Measurements from ENCODE around the gene DNAJC24. TPM values are rescaled to one million over a fixed set of nuclear protein-coding genes. Genes with fewer than 3 reads are reported as not detected.

The DNAJC24 gene
- polyA plus RNA-seq, 1 donor from 2014 or later = 47.3 TPM

DNA sequence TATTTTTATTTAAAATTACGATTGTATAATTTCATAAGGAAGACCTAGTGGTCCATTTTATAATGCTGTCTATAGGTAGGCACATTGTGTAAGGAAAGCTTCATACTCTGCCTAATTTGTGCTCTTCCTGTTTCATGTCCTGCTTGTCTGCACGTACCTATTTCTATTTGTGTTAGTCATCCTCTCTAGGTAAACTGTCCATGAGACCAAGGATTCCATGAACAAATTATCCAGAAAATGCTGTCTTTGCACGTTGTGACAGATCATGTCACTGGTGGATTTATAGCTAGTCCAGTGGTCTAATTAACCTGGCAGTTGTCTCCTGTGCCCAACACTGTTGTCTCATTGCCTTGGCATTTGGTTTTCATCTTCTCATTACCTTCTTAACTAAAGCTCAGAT, 44.7 kb downstream of the DNAJC24 start:
- Histone ChIP-seq H4K20me1 (ENCODE audit: insufficient read depth) (no peaks in the 10 kb centered on the region), H3K27me3 (ENCODE audit: insufficient read depth, low read depth, low read length) (no peaks in the 10 kb centered on the region), H3K4me2 (ENCODE audit: low read length) (no peak overlapping the region), H3K9ac (ENCODE audit: low read length) (no peak overlapping the region), H3K9me3 (ENCODE audit: low read length) (no peaks in the 10 kb centered on the region), H3F3A (ENCODE audit: insufficient read depth, low read length, poor library complexity, severe bottlenecking) (no peaks in the 10 kb centered on the region), H3K36me3 (ENCODE audit: insufficient read depth, low read length) (no peaks in the 10 kb centered on the region), H3K9me2 (ENCODE audit: insufficient read depth, low read length) (no peaks in the 10 kb centered on the region), H3K27ac (ENCODE audit: low read length) (no peak overlapping the region), H2AFZ (ENCODE audit: low read depth, low read length) (no peak overlapping the region), H3K4me3 (ENCODE audit: low read length) (no peak overlapping the region), H3K79me2 (replicated peaks; ENCODE audit: insufficient read depth, low read length) (no peaks in the 10 kb centered on the region)
- TF ChIP-seq RAD21 (conservative IDR thresholded peaks at IDR 0.05) = no peak
- TF ChIP-seq EZH2 (IDR thresholded peaks at IDR 0.05; ENCODE audit: borderline replicate concordance, insufficient read depth, low read length, poor library complexity, severe bottlenecking) = no peak
- TF ChIP-seq MXI1 (conservative IDR thresholded peaks at IDR 0.05; ENCODE audit: poor library complexity, severe bottlenecking) = no peak
- no peak for TF ChIP-seq TAF1 (IDR thresholded peaks at IDR 0.05; ENCODE audit: low read depth)
- no peak for TF ChIP-seq POLR2AphosphoS5 (IDR thresholded peaks at IDR 0.05)
- TF ChIP-seq SMC3 (conservative IDR thresholded peaks at IDR 0.05; ENCODE audit: poor library complexity) = no peak
- TF ChIP-seq, protein P1, sequence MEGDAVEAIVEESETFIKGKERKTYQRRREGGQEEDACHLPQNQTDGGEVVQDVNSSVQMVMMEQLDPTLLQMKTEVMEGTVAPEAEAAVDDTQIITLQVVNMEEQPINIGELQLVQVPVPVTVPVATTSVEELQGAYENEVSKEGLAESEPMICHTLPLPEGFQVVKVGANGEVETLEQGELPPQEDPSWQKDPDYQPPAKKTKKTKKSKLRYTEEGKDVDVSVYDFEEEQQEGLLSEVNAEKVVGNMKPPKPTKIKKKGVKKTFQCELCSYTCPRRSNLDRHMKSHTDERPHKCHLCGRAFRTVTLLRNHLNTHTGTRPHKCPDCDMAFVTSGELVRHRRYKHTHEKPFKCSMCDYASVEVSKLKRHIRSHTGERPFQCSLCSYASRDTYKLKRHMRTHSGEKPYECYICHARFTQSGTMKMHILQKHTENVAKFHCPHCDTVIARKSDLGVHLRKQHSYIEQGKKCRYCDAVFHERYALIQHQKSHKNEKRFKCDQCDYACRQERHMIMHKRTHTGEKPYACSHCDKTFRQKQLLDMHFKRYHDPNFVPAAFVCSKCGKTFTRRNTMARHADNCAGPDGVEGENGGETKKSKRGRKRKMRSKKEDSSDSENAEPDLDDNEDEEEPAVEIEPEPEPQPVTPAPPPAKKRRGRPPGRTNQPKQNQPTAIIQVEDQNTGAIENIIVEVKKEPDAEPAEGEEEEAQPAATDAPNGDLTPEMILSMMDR (IDR thresholded peaks at IDR 0.05; ENCODE audit: poor library complexity, severe bottlenecking) = no peak
- TF ChIP-seq, protein P2, sequence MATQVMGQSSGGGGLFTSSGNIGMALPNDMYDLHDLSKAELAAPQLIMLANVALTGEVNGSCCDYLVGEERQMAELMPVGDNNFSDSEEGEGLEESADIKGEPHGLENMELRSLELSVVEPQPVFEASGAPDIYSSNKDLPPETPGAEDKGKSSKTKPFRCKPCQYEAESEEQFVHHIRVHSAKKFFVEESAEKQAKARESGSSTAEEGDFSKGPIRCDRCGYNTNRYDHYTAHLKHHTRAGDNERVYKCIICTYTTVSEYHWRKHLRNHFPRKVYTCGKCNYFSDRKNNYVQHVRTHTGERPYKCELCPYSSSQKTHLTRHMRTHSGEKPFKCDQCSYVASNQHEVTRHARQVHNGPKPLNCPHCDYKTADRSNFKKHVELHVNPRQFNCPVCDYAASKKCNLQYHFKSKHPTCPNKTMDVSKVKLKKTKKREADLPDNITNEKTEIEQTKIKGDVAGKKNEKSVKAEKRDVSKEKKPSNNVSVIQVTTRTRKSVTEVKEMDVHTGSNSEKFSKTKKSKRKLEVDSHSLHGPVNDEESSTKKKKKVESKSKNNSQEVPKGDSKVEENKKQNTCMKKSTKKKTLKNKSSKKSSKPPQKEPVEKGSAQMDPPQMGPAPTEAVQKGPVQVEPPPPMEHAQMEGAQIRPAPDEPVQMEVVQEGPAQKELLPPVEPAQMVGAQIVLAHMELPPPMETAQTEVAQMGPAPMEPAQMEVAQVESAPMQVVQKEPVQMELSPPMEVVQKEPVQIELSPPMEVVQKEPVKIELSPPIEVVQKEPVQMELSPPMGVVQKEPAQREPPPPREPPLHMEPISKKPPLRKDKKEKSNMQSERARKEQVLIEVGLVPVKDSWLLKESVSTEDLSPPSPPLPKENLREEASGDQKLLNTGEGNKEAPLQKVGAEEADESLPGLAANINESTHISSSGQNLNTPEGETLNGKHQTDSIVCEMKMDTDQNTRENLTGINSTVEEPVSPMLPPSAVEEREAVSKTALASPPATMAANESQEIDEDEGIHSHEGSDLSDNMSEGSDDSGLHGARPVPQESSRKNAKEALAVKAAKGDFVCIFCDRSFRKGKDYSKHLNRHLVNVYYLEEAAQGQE (IDR thresholded peaks at IDR 0.05; ENCODE audit: borderline replicate concordance) = no peak
- TF ChIP-seq EP300 (conservative IDR thresholded peaks at IDR 0.05; ENCODE audit: poor library complexity, severe bottlenecking) = no peak

DNA sequence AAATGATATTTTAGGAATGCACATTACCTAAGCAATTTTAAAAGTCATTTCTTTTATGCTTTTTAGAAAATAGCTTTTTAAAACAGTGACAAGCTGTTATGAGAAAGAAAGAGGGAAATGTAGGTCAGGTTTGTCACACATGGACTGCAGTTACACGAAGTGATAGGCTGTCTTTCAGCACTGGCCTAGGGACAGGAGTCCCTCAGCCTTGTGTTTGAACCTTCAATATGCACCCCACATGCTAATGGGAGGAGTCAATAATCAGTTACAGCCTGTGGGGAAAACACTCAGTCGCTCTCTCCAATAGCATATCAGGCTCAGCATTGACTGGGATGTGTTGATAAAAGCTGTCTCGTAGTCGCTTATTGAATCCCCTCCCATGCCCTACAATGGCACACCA, 45.8 kb downstream of the DNAJC24 start:
- H4K20me1 ChIP-seq (ENCODE audit: insufficient read depth) = no peaks in the 10 kb centered on the region
- H3K79me2 ChIP-seq (replicated peaks; ENCODE audit: insufficient read depth, low read length) = no peaks in the 10 kb centered on the region
- H3K9ac ChIP-seq (ENCODE audit: low read length) = no peak overlapping the region
- H3K27me3 ChIP-seq (ENCODE audit: insufficient read depth, low read depth, low read length) = no peaks in the 10 kb centered on the region
- H3K4me3 ChIP-seq (ENCODE audit: low read length) = no peak overlapping the region
- H3K9me3 ChIP-seq (ENCODE audit: low read length) = no peaks in the 10 kb centered on the region
- H3K4me2 ChIP-seq (ENCODE audit: low read length) = no peak overlapping the region
- no peak overlapping the region for H3K27ac ChIP-seq (ENCODE audit: low read length)
- H2AFZ ChIP-seq (ENCODE audit: low read depth, low read length) = no peak overlapping the region
- TF ChIP-seq TAF1 (IDR thresholded peaks at IDR 0.05; ENCODE audit: low read depth) (no peak), RAD21 (conservative IDR thresholded peaks at IDR 0.05) (no peak), EP300 (conservative IDR thresholded peaks at IDR 0.05; ENCODE audit: poor library complexity, severe bottlenecking) (no peak), EZH2 (IDR thresholded peaks at IDR 0.05; ENCODE audit: borderline replicate concordance, insufficient read depth, low read length, poor library complexity, severe bottlenecking) (no peak), POLR2AphosphoS5 (IDR thresholded peaks at IDR 0.05) (no peak)
- TF ChIP-seq, protein P2 (IDR thresholded peaks at IDR 0.05; ENCODE audit: borderline replicate concordance) = no peak
- TF ChIP-seq, protein P1 (IDR thresholded peaks at IDR 0.05; ENCODE audit: poor library complexity, severe bottlenecking) = no peak
- H3K36me3 ChIP-seq (ENCODE audit: insufficient read depth, low read length) = no peaks in the 10 kb centered on the region
- no peaks in the 10 kb centered on the region for H3F3A ChIP-seq (ENCODE audit: insufficient read depth, low read length, poor library complexity, severe bottlenecking)
- H3K9me2 ChIP-seq (ENCODE audit: insufficient read depth, low read length) = no peaks in the 10 kb centered on the region
